Gastroesophageal sphincter (tissue), 3 donors: ENCODE data around the gene PRKN.

Source experiments
- CTCF ChIP-seq, 4 experiments: fragments of 200-600 bp in 2 of 4; fragments of 450-650 bp in 2 of 4; sonication (generic) in 1 of 4; IDR thresholded peaks; one replicate each; pipeline ENCODE4 v1.5.1; 2017 to 2019; ENCODE audit warnings: antibody characterized with exemption in 4 of 4, mild to moderate bottlenecking in 2 of 4, moderate library complexity in 2 of 4
- EP300 ChIP-seq: sonication (generic); formaldehyde crosslinking; IDR thresholded peaks from one replicate; pipeline ENCODE4 v1.6.1; 2017; ENCODE audit warnings: antibody characterized with exemption, mild to moderate bottlenecking
- POLR2A ChIP-seq, 2 donors: fragments of 450-650 bp; IDR thresholded peaks; one replicate each; pipeline ENCODE4 v1.6.1; 2017; ENCODE audit warnings: antibody characterized with exemption in 2 of 2, mild to moderate bottlenecking in 2 of 2, moderate library complexity in 1 of 2
- POLR2AphosphoS5 ChIP-seq: sonication (generic); formaldehyde crosslinking; IDR thresholded peaks from one replicate; pipeline ENCODE4 v1.6.1; 2017; ENCODE audit warnings: antibody characterized with exemption

- TF ChIP-seq CTCF (IDR thresholded peaks at IDR 0.05) (no peak), POLR2A (IDR thresholded peaks at IDR 0.05) (no peak), EP300 (no peak), POLR2AphosphoS5 (no peak)
Measured at GRCh38 chr6:162409741-162410691, 317.6 kb downstream of the PRKN start.
